Left colon (tissue), 2 donors: ENCODE measurements around the gene NFIX. TPM values are rescaled to one million over a fixed set of nuclear protein-coding genes. Genes with fewer than 3 reads are reported as not detected.

Experiments
- ATAC-seq: fragments of 200-7000 bp; cut with Tn5 transposase; one replicate; pipeline ENCODE4 v1.9.1; 2020; ENCODE audit warnings: mild to moderate bottlenecking, moderate library complexity
- DNase-seq, 2 donors: peaks; one replicate each; pipeline ENCODE4 v3.0.0-alpha.2; 2020
- intact Hi-C, 2 donors: fragments of 100-400 bp; cut with DNase I in 1 of 2; cut with micrococcal nuclease in 1 of 2; formaldehyde crosslinking; loops; one replicate each; pipeline versions ENCODE4 v1.11.2 to v1.14.0; 2022; cut with DNase I, micrococcal nuclease
- total RNA-seq, 2 donors: library from RNA; stranded (reverse); fragmentation: NEBNext Ultra II Directional; extraction: Animal tissue kit (Norgen Biotek cat#: 25700); gene quantifications; one replicate each; pipeline ENCODE4 v1.2.1, GENCODE V29; 2021
- donor health status: DM: no; HTN: no; CAD: no.
- donor health status: DM: yes; HTN: yes; CAD: no.

Gene NFIX
- total RNA-seq, 2 donors from 2014 or later, result 49.8 to 61.7 TPM

GRCh38 chr19:13117772-13118423 lies 122.6 kb downstream of the NFIX start, which contains the start of gene NACC1:
Gene NACC1, plus strand, starts transcription at chr19:13118264. Its CDS starts 16,944 bp downstream, at chr19:13135208.
- peak; percentile 89 to 90 for DNase-seq
- intact Hi-C loops, result no loop called here
- peak; percentile 89 for ATAC-seq

- peak; percentile 69 to 72 for DNase-seq
- intact Hi-C loops, result no loop called here
Observed at GRCh38 chr19:13118424-13119193, 123.3 kb downstream of the NFIX start.

GRCh38 chr19:13119627-13120026 lies 124.4 kb downstream of the NFIX start:
- intact Hi-C loops, result no loop called here
- ATAC-seq (no peak), DNase-seq (no peak)

More at GRCh38 chr19:13118424-13119193, 123.3 kb downstream of the NFIX start:
- ATAC-seq, result peak; percentile 17

GRCh38 chr19:13120031-13120430 lies 124.8 kb downstream of the NFIX start:
- ATAC-seq (no peak), DNase-seq (no peak)
- intact Hi-C loops, result no loop called here

GRCh38 chr19:13120817-13121216 lies 125.5 kb downstream of the NFIX start:
- DNase-seq (no peak), ATAC-seq (no peak)
- intact Hi-C loops, result no loop called here

- no peak for ATAC-seq
- intact Hi-C loops, result no loop called here
Observed at GRCh38 chr19:13121551-13122274, 126.4 kb downstream of the NFIX start.

GRCh38 chr19:13122275-13122878 lies 127.1 kb downstream of the NFIX start:
- intact Hi-C loops, result no loop called here
- ATAC-seq, result no peak
- DNase-seq, result no peak

More at GRCh38 chr19:13121551-13122274, 126.4 kb downstream of the NFIX start:
- no peak for DNase-seq

- ATAC-seq (no peak), DNase-seq (no peak)
- intact Hi-C loops, result no loop called here
Observed at GRCh38 chr19:13122980-13123957, 128.0 kb downstream of the NFIX start.

GRCh38 chr19:13127051-13127450 lies 131.8 kb downstream of the NFIX start:
- ATAC-seq (no peak), DNase-seq (no peak)
- intact Hi-C loops, result no loop called here

GRCh38 chr19:13127811-13128575 lies 132.7 kb downstream of the NFIX start:
- intact Hi-C loops, result no loop called here
- ATAC-seq (no peak), DNase-seq (no peak)

GRCh38 chr19:13128583-13128982 lies 133.3 kb downstream of the NFIX start:
- intact Hi-C loops, result no loop called here
- DNase-seq, result no peak
- no peak for ATAC-seq

- no peak for ATAC-seq
- intact Hi-C loops, result no loop called here
- no peak for DNase-seq
Observed at GRCh38 chr19:13129384-13129783, 134.1 kb downstream of the NFIX start.

- DNase-seq (no peak), ATAC-seq (peak; percentile 72)
- intact Hi-C loops, result no loop called here
Observed at GRCh38 chr19:13130886-13131490, 135.7 kb downstream of the NFIX start.

GRCh38 chr19:13132471-13133180 lies 137.4 kb downstream of the NFIX start:
- no peak for DNase-seq
- intact Hi-C loops, result no loop called here
- ATAC-seq, result no peak

- DNase-seq, result no peak
- ATAC-seq, result no peak
- intact Hi-C loops, result no loop called here
Observed at GRCh38 chr19:13133241-13133870, 138.1 kb downstream of the NFIX start.

GRCh38 chr19:13134626-13135025 lies 139.4 kb downstream of the NFIX start:
- intact Hi-C loops, result no loop called here
- DNase-seq (no peak), ATAC-seq (no peak)
